Uterus (tissue), 4 donors: ENCODE data around the gene ARL3. TPM values are rescaled to one million over a fixed set of nuclear protein-coding genes. Genes with fewer than 3 reads are reported as not detected.

ENCODE experiments used
- DNase-seq, 2 donors: peaks; one replicate each; pipeline ENCODE4 v3.0.0-alpha.2; 2019 to 2020
- H3K27ac ChIP-seq, 2 donors: fragments of 200-600 bp; sonication (generic); 1 replicate in 1 of 2; 2 replicates in 1 of 2; pipeline ENCODE4 v1.5.1; 2016 to 2018
- H3K27me3 ChIP-seq, 2 donors: fragments of 200-600 bp; sonication (generic); one replicate each; pipeline ENCODE4 v1.5.1; 2018 to 2019; ENCODE audit warnings: control low read depth in 1 of 2
- H3K36me3 ChIP-seq, 2 donors: fragments of 200-600 bp; sonication (generic); one replicate each; pipeline ENCODE4 v1.5.1; 2019; ENCODE audit warnings: control low read depth in 1 of 2
- H3K4me1 ChIP-seq, 2 donors: fragments of 200-600 bp; sonication (generic); one replicate each; pipeline ENCODE4 v1.5.1; 2018 to 2019; ENCODE audit warnings: control low read depth in 1 of 2
- H3K4me3 ChIP-seq, 2 donors: fragments of 200-600 bp; sonication (generic); 1 replicate in 1 of 2; 2 replicates in 1 of 2; pipeline ENCODE4 v1.5.1; 2018 to 2019; ENCODE audit warnings: mild to moderate bottlenecking in 1 of 2
- H3K9me3 ChIP-seq, 2 donors: fragments of 200-600 bp; sonication (generic); one replicate each; pipeline ENCODE4 v1.5.1; 2019; ENCODE audit warnings: control low read depth in 1 of 2
- POLR2A ChIP-seq, 2 donors: fragments of 450-650 bp; IDR thresholded peaks; one replicate each; pipeline ENCODE4 v1.6.1; 2016; ENCODE audit warnings: antibody characterized with exemption in 2 of 2, mild to moderate bottlenecking in 1 of 2, moderate library complexity in 1 of 2
- intact Hi-C: fragments of 100-400 bp; cut with DNase I; formaldehyde crosslinking; loops from one replicate; pipeline ENCODE4 v1.15.1; 2023; ENCODE audit warnings: low total_unique reads
- total RNA-seq, 4 donors: library from RNA; depleted of rRNA in 3 of 4; stranded (reverse); fragments of >200 nt in 3 of 4; gene quantifications; one replicate each; pipeline versions ENCODE4 v1.1.0 to v1.2.4, GENCODE V29; 2014 to 2023
- TF ChIP-seq, protein P1 (sequence below), 4 experiments: fragments of 200-600 bp in 2 of 4; fragments of 450-650 bp in 2 of 4; sonication (generic) in 2 of 4; IDR thresholded peaks; one replicate each; pipeline ENCODE4 v1.5.1; 2016 to 2019; ENCODE audit warnings: antibody characterized with exemption in 4 of 4, mild to moderate bottlenecking in 2 of 4, moderate library complexity in 1 of 4
- donor health status: DM: yes; HTN: yes; CAD: no.

ARL3 gene
- total RNA-seq, 4 donors from 2014 or later = 7.1 to 19.9 (median 11.0) TPM

- H3K4me1 ChIP-seq = peaks cover 0 to 4% of the 10 kb centered on the region in 2 donors
- no peak overlapping the region for H3K4me3 ChIP-seq
- TF ChIP-seq POLR2A (IDR thresholded peaks at IDR 0.05) = no peak
- TF ChIP-seq, protein P1, sequence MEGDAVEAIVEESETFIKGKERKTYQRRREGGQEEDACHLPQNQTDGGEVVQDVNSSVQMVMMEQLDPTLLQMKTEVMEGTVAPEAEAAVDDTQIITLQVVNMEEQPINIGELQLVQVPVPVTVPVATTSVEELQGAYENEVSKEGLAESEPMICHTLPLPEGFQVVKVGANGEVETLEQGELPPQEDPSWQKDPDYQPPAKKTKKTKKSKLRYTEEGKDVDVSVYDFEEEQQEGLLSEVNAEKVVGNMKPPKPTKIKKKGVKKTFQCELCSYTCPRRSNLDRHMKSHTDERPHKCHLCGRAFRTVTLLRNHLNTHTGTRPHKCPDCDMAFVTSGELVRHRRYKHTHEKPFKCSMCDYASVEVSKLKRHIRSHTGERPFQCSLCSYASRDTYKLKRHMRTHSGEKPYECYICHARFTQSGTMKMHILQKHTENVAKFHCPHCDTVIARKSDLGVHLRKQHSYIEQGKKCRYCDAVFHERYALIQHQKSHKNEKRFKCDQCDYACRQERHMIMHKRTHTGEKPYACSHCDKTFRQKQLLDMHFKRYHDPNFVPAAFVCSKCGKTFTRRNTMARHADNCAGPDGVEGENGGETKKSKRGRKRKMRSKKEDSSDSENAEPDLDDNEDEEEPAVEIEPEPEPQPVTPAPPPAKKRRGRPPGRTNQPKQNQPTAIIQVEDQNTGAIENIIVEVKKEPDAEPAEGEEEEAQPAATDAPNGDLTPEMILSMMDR (IDR thresholded peaks at IDR 0.05) = no peak
- no peaks in the 10 kb centered on the region for H3K9me3 ChIP-seq
- no peaks in the 10 kb centered on the region for H3K36me3 ChIP-seq
- no peak overlapping the region for H3K27ac ChIP-seq
- intact Hi-C loops = no loop called here
- no peaks in the 10 kb centered on the region for H3K27me3 ChIP-seq
- no peak for DNase-seq
Measured at GRCh38 chr10:102738692-102739121, 24.5 kb upstream of the ARL3 start.

GRCh38 chr10:102735065-102735562 is 20.9 kb upstream of the ARL3 start:
- DNase-seq = peak; percentile 73
- TF ChIP-seq, protein P1 (IDR thresholded peaks at IDR 0.05) = no peak
- TF ChIP-seq POLR2A (IDR thresholded peaks at IDR 0.05) = no peak
- intact Hi-C loops = no loop called here
- H3K27ac ChIP-seq = peak overlapping the region; percentile 61 to 62
- no peaks in the 10 kb centered on the region for H3K9me3 ChIP-seq
- no peaks in the 10 kb centered on the region for H3K4me1 ChIP-seq
- no peak overlapping the region for H3K4me3 ChIP-seq
- H3K36me3 ChIP-seq = no peaks in the 10 kb centered on the region
- no peaks in the 10 kb centered on the region for H3K27me3 ChIP-seq

DNA sequence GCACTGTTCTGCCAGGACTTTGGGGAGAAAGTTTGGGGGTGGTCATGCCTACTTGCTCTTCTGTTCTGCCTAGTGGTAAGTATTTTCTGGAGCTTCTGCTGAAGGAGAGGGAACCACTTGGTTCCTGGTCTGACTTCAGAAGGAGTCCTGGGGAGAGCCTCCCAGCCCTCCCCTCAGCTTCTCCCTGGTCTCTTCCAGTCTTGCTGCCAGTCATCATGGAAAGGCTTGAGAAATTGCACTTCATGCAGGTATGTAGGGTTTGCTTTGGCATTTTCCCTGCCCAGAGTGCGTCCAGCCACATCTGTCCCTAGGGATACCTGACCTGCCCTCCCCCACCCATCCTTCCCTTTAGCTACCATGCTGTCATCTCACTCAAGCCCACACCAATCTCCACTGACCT is 18.5 kb upstream of the ARL3 start:
- intact Hi-C loops = no loop called here
- no peaks in the 10 kb centered on the region for H3K4me1 ChIP-seq
- no peaks in the 10 kb centered on the region for H3K27me3 ChIP-seq
- H3K27ac ChIP-seq = no peak overlapping the region
- no peaks in the 10 kb centered on the region for H3K36me3 ChIP-seq
- TF ChIP-seq POLR2A (IDR thresholded peaks at IDR 0.05) = no peak
- TF ChIP-seq, protein P1 (IDR thresholded peaks at IDR 0.05) = no peak
- no peak for DNase-seq
- no peak overlapping the region for H3K4me3 ChIP-seq
- no peaks in the 10 kb centered on the region for H3K9me3 ChIP-seq

DNA sequence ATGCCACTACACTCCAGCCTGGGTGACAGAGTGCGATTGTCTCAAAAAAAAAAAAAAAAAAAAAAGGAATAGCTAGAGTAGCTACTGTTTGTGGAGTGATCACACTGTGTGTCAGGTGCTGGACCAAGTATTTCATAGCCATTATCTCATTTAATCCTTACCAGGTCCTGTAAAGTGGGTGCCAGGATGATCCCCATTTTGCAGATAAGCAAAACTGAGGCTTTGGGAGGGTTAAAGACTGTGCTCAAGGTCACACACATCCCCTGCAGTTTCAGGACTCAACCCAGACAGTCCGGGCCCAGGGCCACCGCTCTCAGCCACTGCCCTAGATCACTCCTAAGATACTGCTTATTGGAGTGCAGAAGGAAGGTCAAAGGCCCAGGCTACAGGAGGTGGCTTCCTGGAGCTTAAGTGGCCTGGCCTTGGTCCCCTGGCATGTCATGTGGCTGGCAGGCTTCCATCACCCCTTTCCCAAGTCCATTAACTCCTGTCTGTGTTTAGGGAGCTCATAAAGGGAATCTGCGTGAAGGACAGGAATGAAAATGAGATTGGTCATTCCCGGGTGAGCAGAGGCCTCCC is 17.1 kb upstream of the ARL3 start:
- no peak for DNase-seq
- Histone ChIP-seq H3K36me3 (no peaks in the 10 kb centered on the region), H3K27ac (no peak overlapping the region), H3K4me1 (no peaks in the 10 kb centered on the region), H3K27me3 (no peaks in the 10 kb centered on the region), H3K4me3 (no peak overlapping the region), H3K9me3 (no peaks in the 10 kb centered on the region)
- TF ChIP-seq POLR2A (IDR thresholded peaks at IDR 0.05) = no peak
- TF ChIP-seq, protein P1 (IDR thresholded peaks at IDR 0.05) = no peak
- intact Hi-C loops = no loop called here
